ENCODE measurements around the gene ZIC1.

DNA sequence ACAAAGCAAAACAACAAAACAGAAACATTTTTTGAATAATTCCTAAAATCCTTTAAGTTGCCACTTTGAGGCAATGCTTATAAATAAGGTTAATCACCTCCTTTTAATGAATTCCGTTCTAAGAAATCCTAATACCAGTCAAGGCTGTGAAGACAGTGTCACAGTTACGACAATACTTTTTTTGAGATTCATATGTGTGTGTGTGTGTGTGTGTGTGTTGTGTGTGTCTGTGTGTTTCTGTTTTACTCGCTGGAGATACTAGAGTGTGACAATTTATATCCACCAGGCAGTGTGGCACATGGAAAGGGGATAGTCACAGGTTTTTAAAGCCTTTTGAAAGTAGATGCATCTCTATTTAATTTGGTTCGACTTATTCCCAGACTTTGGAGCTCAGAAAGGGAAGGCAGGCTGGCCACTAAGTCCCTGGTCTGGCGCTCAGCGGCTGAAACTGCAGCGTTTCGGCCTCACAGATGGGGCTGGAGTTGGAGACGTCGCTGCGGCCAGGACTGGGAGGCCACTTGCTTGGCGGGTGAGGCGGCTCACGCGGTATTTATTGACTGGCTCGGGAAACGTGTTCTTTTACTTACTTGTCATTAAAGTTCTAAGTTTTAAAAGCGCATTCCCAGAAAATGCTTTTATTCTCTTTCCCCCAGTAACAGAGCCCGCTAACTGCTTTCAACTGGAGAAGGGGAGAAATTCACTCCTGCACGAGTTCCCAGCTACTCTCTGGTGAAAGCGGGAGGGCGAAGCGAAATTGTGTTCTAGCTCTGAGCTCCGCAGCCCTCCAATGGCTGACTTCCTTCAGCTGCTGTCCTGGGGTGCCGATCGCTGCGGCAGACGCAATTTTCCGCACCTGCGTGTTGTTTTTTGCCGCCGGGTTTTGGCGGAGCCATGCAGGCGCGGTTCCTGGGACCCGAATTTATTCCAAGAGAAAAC lies 13.7 kb downstream of the ZIC1 start:
- TF ChIP-seq, protein P1, sequence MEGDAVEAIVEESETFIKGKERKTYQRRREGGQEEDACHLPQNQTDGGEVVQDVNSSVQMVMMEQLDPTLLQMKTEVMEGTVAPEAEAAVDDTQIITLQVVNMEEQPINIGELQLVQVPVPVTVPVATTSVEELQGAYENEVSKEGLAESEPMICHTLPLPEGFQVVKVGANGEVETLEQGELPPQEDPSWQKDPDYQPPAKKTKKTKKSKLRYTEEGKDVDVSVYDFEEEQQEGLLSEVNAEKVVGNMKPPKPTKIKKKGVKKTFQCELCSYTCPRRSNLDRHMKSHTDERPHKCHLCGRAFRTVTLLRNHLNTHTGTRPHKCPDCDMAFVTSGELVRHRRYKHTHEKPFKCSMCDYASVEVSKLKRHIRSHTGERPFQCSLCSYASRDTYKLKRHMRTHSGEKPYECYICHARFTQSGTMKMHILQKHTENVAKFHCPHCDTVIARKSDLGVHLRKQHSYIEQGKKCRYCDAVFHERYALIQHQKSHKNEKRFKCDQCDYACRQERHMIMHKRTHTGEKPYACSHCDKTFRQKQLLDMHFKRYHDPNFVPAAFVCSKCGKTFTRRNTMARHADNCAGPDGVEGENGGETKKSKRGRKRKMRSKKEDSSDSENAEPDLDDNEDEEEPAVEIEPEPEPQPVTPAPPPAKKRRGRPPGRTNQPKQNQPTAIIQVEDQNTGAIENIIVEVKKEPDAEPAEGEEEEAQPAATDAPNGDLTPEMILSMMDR (conservative IDR thresholded peaks at IDR 0.05; ENCODE audit: low read length) = no peak
- TF ChIP-seq EZH2phosphoT487 (IDR thresholded peaks at IDR 0.05; ENCODE audit: borderline replicate concordance, low read depth, low read length) = no peak
